PC-9 (cell line): Measurements from ENCODE around the gene LRSAM1.

Experiments used
- EZH2 ChIP-seq: fragments of 200-600 bp; sonication (generic); IDR thresholded peaks from 2 replicates; pipeline ENCODE4 v1.8.0; 2017; ENCODE audit warnings: antibody characterized with exemption, low read depth
- TF ChIP-seq, protein P1 (sequence below): fragments of 200-600 bp; sonication (generic); conservative IDR thresholded peaks from 2 replicates; pipeline ENCODE4 v1.6.1; 2017; ENCODE audit warnings: mixed run types, antibody characterized with exemption, mild to moderate bottlenecking, moderate library complexity

GRCh38 chr9:127537014-127537413 lies 85.7 kb downstream of the LRSAM1 start:
- TF ChIP-seq, protein P1, sequence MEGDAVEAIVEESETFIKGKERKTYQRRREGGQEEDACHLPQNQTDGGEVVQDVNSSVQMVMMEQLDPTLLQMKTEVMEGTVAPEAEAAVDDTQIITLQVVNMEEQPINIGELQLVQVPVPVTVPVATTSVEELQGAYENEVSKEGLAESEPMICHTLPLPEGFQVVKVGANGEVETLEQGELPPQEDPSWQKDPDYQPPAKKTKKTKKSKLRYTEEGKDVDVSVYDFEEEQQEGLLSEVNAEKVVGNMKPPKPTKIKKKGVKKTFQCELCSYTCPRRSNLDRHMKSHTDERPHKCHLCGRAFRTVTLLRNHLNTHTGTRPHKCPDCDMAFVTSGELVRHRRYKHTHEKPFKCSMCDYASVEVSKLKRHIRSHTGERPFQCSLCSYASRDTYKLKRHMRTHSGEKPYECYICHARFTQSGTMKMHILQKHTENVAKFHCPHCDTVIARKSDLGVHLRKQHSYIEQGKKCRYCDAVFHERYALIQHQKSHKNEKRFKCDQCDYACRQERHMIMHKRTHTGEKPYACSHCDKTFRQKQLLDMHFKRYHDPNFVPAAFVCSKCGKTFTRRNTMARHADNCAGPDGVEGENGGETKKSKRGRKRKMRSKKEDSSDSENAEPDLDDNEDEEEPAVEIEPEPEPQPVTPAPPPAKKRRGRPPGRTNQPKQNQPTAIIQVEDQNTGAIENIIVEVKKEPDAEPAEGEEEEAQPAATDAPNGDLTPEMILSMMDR, result no peak
- TF ChIP-seq EZH2, result no peak
